SK-N-SH (cell line): ENCODE results near the gene CCSER1.

ENCODE experiments used
- CTCF ChIP-seq: fragments of 200-600 bp; sonication (generic); IDR thresholded peaks from 2 replicates; pipeline ENCODE4 v1.6.1; 2017; ENCODE audit warnings: antibody characterized with exemption, mild to moderate bottlenecking, moderate library complexity
- FOXM1 ChIP-seq: IDR thresholded peaks from 2 replicates; pipeline ENCODE4 v1.4.0; 2012; ENCODE audit warnings: low read depth, mild to moderate bottlenecking
- NRF1 ChIP-seq: IDR thresholded peaks from 2 replicates; pipeline ENCODE4 v1.6.1; 2012; ENCODE audit warnings: low read depth, mild to moderate bottlenecking, low read length
- REST ChIP-seq: IDR thresholded peaks from 2 replicates; pipeline ENCODE4 v1.6.1; 2012; ENCODE audit warnings: mild to moderate bottlenecking, low read depth, low read length, moderate library complexity

DNA sequence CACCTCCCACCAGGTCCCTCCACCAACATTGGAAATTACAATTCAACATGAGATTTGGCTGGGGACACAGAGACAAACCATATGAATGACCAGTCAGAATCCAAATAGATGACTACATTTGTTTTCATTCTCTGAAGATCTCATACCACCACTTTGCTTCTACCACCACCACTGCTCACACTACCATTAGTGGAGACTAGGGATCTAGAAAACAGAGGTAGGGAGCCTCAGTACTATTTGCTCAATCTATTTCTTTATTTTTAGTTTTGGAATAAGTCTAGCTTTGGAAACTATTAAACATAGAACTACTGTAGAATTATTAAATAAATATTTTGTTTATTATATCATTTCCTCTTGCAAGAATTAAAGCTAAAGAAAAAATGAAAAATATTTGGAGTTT is 727.9 kb downstream of the CCSER1 start:
- TF ChIP-seq REST (no peak), CTCF (no peak), NRF1 (no peak), FOXM1 (no peak)
